ENCODE data around the gene IFT122. TPM values are rescaled to one million over a fixed set of nuclear protein-coding genes. Genes with fewer than 3 reads are reported as not detected.
A peak's percentile ranks its signal among the peaks of the same experiment; 100 is the strongest.

IFT122 gene
- polyA plus RNA-seq, 1 experiment = 27.8 TPM

DNA sequence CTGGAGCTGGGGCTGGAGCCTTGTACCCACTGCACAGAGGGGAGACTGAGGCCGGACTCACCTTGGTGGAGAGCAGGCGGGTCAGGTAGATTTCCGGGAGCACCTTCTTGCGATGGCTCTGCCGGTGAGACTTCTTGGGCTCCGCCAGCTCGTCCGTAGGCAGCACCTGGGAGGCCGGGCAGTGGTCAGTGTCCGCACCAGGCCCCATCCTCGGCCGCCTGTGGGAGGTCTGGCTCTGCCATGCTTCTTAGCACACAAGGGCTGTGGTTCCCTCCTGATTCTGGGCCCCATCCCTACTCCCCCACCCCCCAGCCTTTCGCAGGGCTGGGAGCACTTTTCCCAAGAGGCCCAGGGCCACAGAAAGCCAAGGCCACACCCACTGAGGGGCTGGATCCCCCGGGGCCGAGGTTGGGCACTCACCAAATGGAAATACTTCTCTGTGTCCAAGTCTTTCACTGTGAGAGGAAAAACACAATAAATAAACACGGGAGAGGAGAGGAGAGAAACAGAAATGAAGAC lies 120.3 kb downstream of the IFT122 start:
- Histone ChIP-seq H3K27me3 (ENCODE audit: control insufficient read depth, insufficient read depth, low read length) (no peaks in the 10 kb centered on the region), H3K36me3 (ENCODE audit: control insufficient read depth, insufficient read depth, low read length) (peaks cover 35% of the 10 kb centered on the region), H3K4me3 (ENCODE audit: low read depth, low read length) (peak overlapping the region; percentile 38)
- TF ChIP-seq, protein P1, sequence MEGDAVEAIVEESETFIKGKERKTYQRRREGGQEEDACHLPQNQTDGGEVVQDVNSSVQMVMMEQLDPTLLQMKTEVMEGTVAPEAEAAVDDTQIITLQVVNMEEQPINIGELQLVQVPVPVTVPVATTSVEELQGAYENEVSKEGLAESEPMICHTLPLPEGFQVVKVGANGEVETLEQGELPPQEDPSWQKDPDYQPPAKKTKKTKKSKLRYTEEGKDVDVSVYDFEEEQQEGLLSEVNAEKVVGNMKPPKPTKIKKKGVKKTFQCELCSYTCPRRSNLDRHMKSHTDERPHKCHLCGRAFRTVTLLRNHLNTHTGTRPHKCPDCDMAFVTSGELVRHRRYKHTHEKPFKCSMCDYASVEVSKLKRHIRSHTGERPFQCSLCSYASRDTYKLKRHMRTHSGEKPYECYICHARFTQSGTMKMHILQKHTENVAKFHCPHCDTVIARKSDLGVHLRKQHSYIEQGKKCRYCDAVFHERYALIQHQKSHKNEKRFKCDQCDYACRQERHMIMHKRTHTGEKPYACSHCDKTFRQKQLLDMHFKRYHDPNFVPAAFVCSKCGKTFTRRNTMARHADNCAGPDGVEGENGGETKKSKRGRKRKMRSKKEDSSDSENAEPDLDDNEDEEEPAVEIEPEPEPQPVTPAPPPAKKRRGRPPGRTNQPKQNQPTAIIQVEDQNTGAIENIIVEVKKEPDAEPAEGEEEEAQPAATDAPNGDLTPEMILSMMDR (IDR thresholded peaks at IDR 0.05; ENCODE audit: insufficient read depth, low read depth, low read length) = no peak
- CTCF ChIA-PET = interaction anchor here (2.7 kb wide), 1 partner anchor 70 kb away, joined by 12 read pairs; no protein-coding TSS in a partner anchor
- POLR2A ChIA-PET = no interaction called here
- DNase-seq (ENCODE audit: low read depth) = peak; percentile 72

DNA sequence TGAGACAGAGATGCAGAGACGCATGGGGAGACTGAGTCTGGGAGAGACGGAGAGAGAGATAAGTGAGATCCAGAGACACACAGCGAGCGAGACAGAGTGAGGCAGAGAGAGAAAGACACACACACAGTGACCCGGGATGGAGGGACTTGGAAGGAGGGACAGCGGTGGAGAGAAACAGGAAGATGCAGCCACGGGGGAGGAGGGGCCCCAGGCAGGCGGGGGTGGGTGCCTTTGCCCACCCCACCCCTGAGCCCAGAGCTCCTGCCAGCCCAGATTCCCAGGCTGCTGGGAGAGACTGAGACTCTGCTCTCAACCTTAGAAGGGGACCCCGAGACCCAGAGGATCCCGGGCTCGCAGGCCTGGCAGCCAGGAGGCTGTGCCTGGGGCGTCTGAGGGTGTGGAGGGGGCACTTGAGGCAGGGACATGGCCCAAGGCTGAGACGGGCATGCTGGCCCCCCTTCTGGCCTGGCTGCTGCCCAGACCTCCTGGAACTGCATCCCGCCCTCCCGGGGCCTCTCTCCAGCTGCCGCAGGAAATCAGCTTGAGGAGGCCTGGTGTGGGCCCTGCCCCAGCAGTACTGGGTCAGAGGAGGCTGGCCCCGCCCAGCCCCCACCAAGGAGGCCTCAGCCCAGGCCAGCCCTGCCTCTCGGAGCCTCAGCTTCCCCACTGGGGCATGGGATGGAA lies 121.0 kb downstream of the IFT122 start:
- peak overlapping the region; percentile 29 for H3K4me3 ChIP-seq (ENCODE audit: low read depth, low read length)
- H3K27me3 ChIP-seq (ENCODE audit: control insufficient read depth, insufficient read depth, low read length) = no peaks in the 10 kb centered on the region
- ChIA-PET CTCF (interaction anchor here (0.6 to 2.7 kb wide), 6 partner anchors 26 to 71 kb away, joined by 3 to 12 read pairs (median 4); no protein-coding TSS in a partner anchor), POLR2A (interaction anchor here (0.5 to 0.7 kb wide), 2 partner anchors 16 to 65 kb away, joined by 3 to 11 read pairs; no protein-coding TSS in a partner anchor)
- TF ChIP-seq, protein P1 (IDR thresholded peaks at IDR 0.05; ENCODE audit: insufficient read depth, low read depth, low read length) = no peak
- peaks cover 35% of the 10 kb centered on the region for H3K36me3 ChIP-seq (ENCODE audit: control insufficient read depth, insufficient read depth, low read length)
- peak; percentile 68 for DNase-seq (ENCODE audit: low read depth)

DNA sequence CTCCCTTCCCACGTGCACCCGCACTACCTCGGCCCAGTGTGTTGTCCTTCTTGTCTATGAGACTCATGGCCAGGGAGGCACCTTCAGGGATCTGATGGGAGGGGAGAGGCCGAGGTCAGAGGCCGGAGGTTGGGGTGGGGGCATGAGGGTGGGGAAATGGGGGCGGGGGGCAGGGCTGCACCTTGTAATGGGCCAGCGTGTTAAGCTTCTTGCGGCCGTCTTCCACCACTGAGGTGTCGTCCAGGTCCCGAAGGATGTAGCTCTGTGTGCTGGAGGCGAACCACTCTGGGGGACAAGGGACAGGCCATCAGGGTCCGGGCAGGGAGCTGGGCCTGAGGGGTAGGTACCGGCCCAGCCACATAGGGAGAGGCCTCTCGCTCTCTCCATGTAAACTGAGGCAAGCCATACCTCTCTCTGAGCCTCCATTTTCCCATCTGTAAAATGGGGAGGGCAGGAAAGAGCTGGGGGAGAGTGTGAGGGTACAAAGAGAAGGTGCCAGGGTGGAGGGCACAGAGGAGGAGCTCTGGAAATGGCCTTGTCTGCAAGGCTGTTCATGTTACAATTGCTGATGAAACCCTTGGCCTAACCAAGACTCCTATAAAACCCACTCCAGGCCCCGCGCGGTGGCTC lies 121.7 kb downstream of the IFT122 start:
- Histone ChIP-seq H3K4me3 (ENCODE audit: low read depth, low read length) (no peak overlapping the region), H3K27me3 (ENCODE audit: control insufficient read depth, insufficient read depth, low read length) (no peaks in the 10 kb centered on the region), H3K36me3 (ENCODE audit: control insufficient read depth, insufficient read depth, low read length) (peaks cover 28% of the 10 kb centered on the region)
- TF ChIP-seq, protein P1 (IDR thresholded peaks at IDR 0.05; ENCODE audit: insufficient read depth, low read depth, low read length) = no peak
- CTCF ChIA-PET = interaction anchor here (0.6 to 2.7 kb wide), 6 partner anchors 25 to 71 kb away, joined by 3 to 12 read pairs (median 4); no protein-coding TSS in a partner anchor
- DNase-seq (ENCODE audit: low read depth) = no peak
- POLR2A ChIA-PET = interaction anchor here (0.7 kb wide), 1 partner anchor 15 kb away, joined by 3 read pairs; no protein-coding TSS in a partner anchor

DNA sequence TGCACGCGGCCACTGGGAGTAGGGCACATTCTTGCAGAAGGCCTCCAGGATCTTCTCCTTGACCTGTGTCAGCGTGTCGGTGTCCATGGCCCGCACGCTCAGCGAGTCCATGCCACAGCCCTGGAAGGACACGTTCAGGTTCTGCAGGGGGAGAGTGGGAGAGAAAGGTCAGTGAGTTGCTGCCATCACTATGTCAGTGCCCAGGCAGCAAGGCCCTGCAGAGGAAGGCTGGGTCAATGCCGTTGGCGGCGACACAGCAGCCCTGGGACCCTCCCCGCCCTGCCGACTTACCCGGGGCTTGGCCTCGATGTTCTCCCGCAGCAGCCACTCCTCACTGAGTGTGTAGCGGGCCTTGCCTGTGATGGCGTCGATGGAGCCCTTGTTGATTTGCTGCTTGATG lies 122.8 kb downstream of the IFT122 start:
- ChIA-PET CTCF (interaction anchor here (1.6 kb wide), 1 partner anchor 70 kb away, joined by 4 read pairs; no protein-coding TSS in a partner anchor), POLR2A (no interaction called here)
- H3K4me3 ChIP-seq (ENCODE audit: low read depth, low read length) = no peak overlapping the region
- H3K36me3 ChIP-seq (ENCODE audit: control insufficient read depth, insufficient read depth, low read length) = peaks cover 28% of the 10 kb centered on the region
- TF ChIP-seq, protein P1 (IDR thresholded peaks at IDR 0.05; ENCODE audit: insufficient read depth, low read depth, low read length) = no peak
- DNase-seq (ENCODE audit: low read depth) = no peak
- H3K27me3 ChIP-seq (ENCODE audit: control insufficient read depth, insufficient read depth, low read length) = no peaks in the 10 kb centered on the region

DNA sequence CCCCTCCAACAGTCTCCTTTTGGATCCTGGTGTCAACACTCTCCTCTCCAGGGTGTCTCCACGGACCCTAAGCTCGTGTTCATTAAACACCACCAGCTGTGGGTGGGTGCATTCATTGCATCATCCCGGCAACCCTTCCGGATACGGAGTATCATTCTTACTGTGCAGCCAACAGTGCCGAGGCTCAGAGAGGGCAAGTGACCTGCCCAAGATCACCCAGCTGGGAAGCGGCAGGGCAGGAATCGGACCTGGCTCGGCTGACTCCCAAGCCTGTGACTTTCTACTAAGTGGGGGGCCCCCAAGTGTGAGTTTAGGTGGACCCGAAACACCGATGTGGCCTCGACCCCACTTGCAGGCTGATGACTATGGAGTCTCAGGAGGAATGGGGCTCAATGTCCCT lies 123.3 kb downstream of the IFT122 start:
- Histone ChIP-seq H3K36me3 (ENCODE audit: control insufficient read depth, insufficient read depth, low read length) (peaks cover 25% of the 10 kb centered on the region), H3K27me3 (ENCODE audit: control insufficient read depth, insufficient read depth, low read length) (no peaks in the 10 kb centered on the region), H3K4me3 (ENCODE audit: low read depth, low read length) (no peak overlapping the region)
- POLR2A ChIA-PET = no interaction called here
- no peak for DNase-seq (ENCODE audit: low read depth)
- CTCF ChIA-PET = no interaction called here
- TF ChIP-seq, protein P1 (IDR thresholded peaks at IDR 0.05; ENCODE audit: insufficient read depth, low read depth, low read length) = no peak
